Ovary (tissue), 3 donors: Measurements from ENCODE around the gene IL17RD.

Experiments
- CTCF ChIP-seq, 3 donors: fragments of 450-650 bp in 2 of 3; fragments of 200-600 bp in 1 of 3; IDR thresholded peaks; one replicate each; pipeline versions ENCODE4 v1.5.1 to v1.8.0; 2016 to 2022; ENCODE audit warnings: antibody characterized with exemption in 3 of 3, mild to moderate bottlenecking in 1 of 3
- EP300 ChIP-seq: sonication (generic); formaldehyde crosslinking; IDR thresholded peaks from one replicate; pipeline ENCODE4 v1.6.1; 2017; ENCODE audit warnings: antibody characterized with exemption
- POLR2A ChIP-seq: fragments of 450-650 bp; IDR thresholded peaks from one replicate; pipeline ENCODE4 v1.6.1; 2017; ENCODE audit warnings: antibody characterized with exemption, mild to moderate bottlenecking, moderate library complexity
- donor health status: DM: no; HTN: no; CAD: no.

- no peak for TF ChIP-seq CTCF (IDR thresholded peaks at IDR 0.05)
- no peak for TF ChIP-seq EP300
- no peak for TF ChIP-seq POLR2A
These were observed 6.1 kb downstream of the IL17RD start for GRCh38 chr3:57158813-57159738.
